Glomerular endothelial cell (primary cell): Measurements from ENCODE around the gene PEMT. TPM values are rescaled to one million over a fixed set of nuclear protein-coding genes. Genes with fewer than 3 reads are reported as not detected.

Experiments
- DNase-seq: peaks from one replicate; pipeline ENCODE4 v3.0.0-alpha.2; 2011; ENCODE audit warnings: low read depth, low spot score; ENCODE audit errors: extremely low read depth
- total RNA-seq: library from RNA; depleted of rRNA; stranded (reverse); fragments of >200 nt; gene quantifications from 2 replicates; pipeline ENCODE4 v1.2.3, GENCODE V29; 2015

Gene PEMT
- total RNA-seq, 1 donor from 2014 or later = 35.7 TPM

DNA sequence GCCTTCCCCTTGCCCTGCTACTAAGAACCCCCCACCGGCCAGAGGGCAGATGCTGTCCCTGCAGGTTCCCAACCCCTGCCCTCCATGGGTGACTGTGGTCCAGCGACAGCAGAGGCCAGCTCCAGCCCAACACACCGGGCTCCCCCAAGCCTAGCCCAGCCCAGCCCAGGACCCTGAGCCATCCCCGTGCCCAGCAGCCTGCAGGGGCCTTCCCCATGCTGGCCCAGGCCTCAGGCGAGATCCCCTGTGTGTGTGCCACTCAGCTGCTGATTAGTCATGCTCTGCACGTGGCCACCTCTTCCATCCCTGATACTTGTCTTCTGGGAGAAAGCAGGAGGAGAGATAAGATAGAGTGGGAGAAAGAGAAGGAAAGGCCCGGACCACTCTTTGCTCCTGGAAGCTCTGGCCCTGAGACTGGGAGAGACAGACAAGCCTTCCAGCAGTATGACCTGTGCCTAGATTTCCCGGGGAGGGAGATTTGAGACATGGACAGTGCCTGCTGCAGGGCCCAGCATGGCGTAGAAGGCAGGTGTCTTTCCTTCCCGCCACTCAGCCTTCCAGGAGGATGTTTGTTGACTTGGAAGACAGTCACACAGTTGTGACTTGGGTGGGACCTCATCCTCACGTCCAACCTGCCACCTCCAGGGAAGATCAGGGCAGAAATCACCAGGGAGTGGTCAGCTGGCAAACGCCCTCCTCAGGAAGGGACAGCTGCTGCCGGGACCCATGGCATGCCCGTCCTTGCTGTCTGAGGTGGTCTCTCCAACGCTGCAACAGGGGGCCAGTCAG lies 54.0 kb downstream of the PEMT start:
- no peak for DNase-seq

- no peak for DNase-seq
These were observed 54.8 kb downstream of the PEMT start for GRCh38 chr17:17536702-17537101.

GRCh38 chr17:17535957-17536356 lies 55.6 kb downstream of the PEMT start:
- no peak for DNase-seq

- no peak for DNase-seq
These were observed 57.5 kb downstream of the PEMT start for GRCh38 chr17:17533901-17534441.

GRCh38 chr17:17532991-17533390 lies 58.5 kb downstream of the PEMT start:
- DNase-seq = no peak

DNA sequence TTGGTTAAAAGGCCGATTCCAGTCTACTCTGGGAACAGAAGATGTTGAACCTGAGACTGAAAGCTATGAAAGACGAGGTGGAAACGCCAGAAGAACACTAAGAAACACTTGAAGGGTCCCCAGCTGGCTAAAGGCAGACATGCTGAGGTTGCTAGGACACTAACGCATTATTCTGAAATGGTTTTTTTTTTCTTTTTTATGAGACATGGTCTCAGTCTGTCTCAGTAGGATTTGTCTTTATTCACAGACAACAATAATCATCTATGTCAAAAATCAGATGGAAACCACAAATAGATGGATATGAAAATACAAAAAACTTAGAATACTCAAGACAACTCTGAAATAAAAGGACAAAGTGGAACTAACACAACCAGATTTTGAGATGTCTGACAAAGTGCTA lies 60.4 kb downstream of the PEMT start:
- no peak for DNase-seq

DNA sequence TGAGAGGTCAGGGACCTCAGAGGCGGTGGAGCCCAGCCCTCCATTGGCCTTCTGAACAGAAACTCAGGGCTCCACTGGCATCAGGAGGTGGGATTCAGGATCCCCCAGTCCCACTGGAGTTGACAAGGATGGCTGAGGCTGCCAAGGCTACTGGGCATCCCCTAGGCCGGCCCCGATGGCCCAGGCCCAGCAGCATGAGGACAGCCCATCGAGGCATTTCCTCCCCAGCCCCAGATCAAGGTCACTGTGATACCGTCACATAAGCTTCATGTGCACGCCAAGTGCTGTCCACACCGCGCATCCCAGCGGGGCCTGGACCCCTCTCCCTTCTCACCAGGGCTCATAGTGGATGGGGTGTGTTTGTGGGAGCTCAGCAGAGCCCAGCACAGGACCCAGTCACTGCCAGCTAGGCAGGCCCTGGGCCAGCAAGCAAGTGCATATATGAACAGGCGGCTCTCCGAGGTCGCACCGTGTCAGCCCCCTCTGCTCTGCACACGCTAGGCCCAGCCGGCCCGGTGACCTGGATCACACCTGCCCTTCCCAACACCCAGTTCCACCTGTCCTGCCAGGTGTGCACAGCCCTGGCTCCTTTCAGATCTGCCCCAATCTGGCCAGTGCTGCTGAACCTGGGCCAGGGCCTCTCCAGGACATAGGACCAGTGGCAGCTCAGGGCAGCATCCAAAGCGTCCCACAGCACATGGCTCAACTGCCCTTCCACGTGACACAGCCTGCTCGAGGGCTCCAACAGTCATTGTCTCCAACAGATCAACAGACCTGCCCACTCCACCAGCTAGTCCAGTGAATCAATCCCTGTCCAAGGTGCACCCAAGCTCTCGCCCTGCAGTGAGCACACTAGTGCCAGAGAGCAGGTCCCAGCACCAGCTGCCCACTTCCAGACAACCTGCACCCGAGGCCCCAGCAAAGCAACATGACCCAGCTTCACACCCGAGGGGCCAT lies 62.5 kb downstream of the PEMT start:
- DNase-seq = no peak

DNA sequence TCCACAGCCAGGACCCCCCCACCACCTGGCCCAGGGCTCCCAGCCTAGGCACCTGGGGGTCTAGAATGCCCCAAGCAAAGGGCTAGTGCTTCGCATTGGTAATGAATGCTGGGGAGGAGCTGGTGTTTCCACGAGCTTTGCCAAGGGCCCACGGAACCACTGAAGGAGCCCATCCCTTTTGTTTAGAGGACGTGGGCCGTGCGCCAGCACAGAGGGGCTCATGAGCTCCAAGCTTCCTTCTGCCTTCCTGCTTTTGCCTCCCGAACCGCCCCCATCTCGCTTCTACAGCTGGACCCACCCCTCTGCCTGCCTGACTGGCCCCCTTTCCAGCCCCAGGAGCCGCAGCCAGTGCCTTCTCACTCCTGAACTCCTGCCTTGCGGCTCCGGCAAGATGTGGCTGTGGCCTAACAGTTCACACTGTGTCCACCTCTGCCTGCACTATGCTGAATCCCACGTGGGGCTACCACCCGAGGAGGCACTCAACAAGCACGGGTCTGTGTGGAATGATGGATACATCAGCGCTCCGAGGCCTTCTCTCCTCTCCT lies 63.5 kb downstream of the PEMT start:
- DNase-seq = no peak

- no peak for DNase-seq
These were observed 64.0 kb downstream of the PEMT start for GRCh38 chr17:17527534-17527933.

DNA sequence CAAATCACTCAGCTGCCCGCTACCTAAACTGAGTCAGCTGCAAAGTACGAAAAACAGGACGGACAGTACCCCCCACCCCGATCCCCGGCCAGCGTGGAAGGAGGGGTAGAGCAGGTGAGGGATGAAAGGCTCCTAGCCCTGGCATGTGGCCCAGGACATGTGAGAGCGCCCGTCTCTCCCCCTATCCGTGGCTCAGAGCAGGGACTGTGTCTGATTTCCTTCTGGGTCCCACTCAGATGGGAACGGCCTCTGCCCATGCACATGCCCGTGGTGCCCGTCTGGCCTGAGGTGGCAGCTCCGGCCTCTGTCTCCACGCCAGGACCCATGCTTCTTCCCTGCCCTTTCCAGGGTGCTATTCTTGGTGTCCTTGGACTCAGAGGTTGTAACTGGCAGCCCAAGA lies 65.1 kb downstream of the PEMT start:
- DNase-seq = no peak

DNA sequence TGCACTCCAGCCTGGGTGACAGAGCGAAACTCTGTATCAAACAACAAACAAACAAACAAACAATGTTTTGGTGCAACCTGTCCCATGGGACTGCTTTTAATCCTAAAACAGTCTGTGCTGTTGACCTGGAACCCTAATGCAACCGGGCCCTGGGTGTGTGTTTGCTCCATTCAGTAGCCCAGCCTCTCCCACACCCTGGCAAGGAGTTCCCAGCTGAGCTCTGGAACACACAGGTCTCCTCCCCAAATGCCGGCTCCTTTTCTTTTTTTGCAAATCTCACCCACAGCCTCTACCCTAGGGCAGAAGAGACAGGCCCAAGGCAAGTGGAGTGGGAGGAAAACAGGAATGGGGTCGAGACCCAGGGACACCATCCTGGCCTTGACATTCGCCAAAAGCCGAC lies 65.6 kb downstream of the PEMT start:
- DNase-seq = no peak

- DNase-seq = no peak
These were observed 66.2 kb downstream of the PEMT start for GRCh38 chr17:17525311-17525710.

DNA sequence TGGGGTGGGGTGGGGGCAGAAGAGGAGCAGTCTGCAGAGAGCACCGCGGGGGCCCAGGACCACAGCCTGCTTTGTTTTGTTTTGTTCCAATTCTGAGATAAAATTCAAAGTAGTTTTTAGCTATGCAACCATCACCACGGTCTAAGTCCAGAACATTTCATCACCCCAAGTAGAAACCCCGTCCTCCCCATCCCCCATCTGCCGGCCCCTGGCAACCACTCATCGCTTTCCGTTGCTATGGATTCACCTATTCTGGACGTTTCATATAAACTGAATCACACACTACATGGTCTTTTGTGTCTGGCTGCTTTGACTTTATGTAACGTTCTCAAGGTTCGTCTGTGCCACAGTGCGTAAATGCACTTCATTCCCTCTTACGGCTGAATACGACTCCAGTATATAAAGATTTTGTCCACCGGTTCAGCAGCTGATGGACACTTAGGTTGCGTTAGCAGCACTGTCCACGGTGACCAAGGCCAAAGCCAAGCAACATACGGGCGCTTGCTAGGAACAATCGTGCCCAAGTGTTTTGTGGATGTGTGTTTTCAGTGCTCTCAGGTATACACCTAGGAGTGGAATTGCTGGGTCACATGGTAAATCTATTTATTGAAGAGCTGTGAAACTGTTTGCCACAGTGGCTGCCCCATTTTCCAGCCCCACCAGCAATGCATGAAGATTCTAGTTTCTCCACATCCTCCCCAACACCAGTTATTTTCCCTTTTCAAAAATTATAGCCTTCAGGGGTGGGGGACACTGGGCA lies 67.6 kb downstream of the PEMT start:
- DNase-seq = no peak

- DNase-seq = no peak
These were observed 68.3 kb downstream of the PEMT start for GRCh38 chr17:17523001-17523730.

GRCh38 chr17:17520599-17521232 lies 70.8 kb downstream of the PEMT start:
- DNase-seq = no peak

GRCh38 chr17:17519886-17520285 lies 71.6 kb downstream of the PEMT start:
- no peak for DNase-seq

- no peak for DNase-seq
These were observed 72.6 kb downstream of the PEMT start for GRCh38 chr17:17518951-17519350.

GRCh38 chr17:17518014-17518413 lies 73.5 kb downstream of the PEMT start:
- DNase-seq = no peak

- no peak for DNase-seq
These were observed 74.4 kb downstream of the PEMT start for GRCh38 chr17:17516941-17517720.
